ENCODE data around the gene MCM5. TPM values are rescaled to one million over a fixed set of nuclear protein-coding genes. Genes with fewer than 3 reads are reported as not detected.

MCM5 gene
- total and polyA plus RNA-seq, 4 donors: 6.7 to 104 (median 8.8) TPM

GRCh38 chr22:35378621-35379020, 21.3 kb upstream of the MCM5 start:
- Histone ChIP-seq H3K9ac (ENCODE audit: low read depth in 1 of 2, low read length in 2 of 2) (no peak overlapping the region), H3K27me3 (ENCODE audit: control insufficient read depth in 4 of 4, insufficient read depth in 4 of 4, low read length in 3 of 4) (no peaks in the 10 kb centered on the region), H3K4me1 (ENCODE audit: control insufficient read depth in 4 of 4, insufficient read depth in 4 of 4, low read length in 3 of 4) (peaks cover 9 to 41% (median 31%) of the 10 kb centered on the region in 4 donors), H3K4me3 (ENCODE audit: low read depth in 1 of 3, low read length in 3 of 3) (no peak overlapping the region), H3K9me3 (ENCODE audit: control insufficient read depth in 4 of 4, low read length in 3 of 4) (no peaks in the 10 kb centered on the region), H3K27ac (ENCODE audit: low read depth in 1 of 2, low read length in 2 of 2) (peak overlapping the region; percentile 13 to 25), H3K36me3 (ENCODE audit: control insufficient read depth in 4 of 4, insufficient read depth in 3 of 4, low read depth in 1 of 4, low read length in 3 of 4) (peaks cover 0 to 2% (median 0%) of the 10 kb centered on the region in 4 donors)
- no peak for TF ChIP-seq REST (IDR thresholded peaks at IDR 0.05)
- no peak for TF ChIP-seq HNF4G (IDR thresholded peaks at IDR 0.05)
- no peak for TF ChIP-seq ATF3 (IDR thresholded peaks at IDR 0.05)
- TF ChIP-seq RXRA (IDR thresholded peaks at IDR 0.05): peak in 1 of 2 donors; percentile 23
- TF ChIP-seq ZBTB33 (IDR thresholded peaks at IDR 0.05): no peak
- WGBS: 84% methylated on average over 3 of the region's 3 CpGs
- no peak for DNase-seq (ENCODE audit: low spot score)

- Histone ChIP-seq H3K9ac (ENCODE audit: low read depth in 1 of 2, low read length in 2 of 2) (no peak overlapping the region), H3K27ac (ENCODE audit: low read depth in 1 of 2, low read length in 2 of 2) (peak overlapping the region; percentile 65 to 70), H3K36me3 (ENCODE audit: control insufficient read depth in 4 of 4, insufficient read depth in 3 of 4, low read depth in 1 of 4, low read length in 3 of 4) (peaks cover 0 to 2% (median 0%) of the 10 kb centered on the region in 4 donors), H3K4me3 (ENCODE audit: low read depth in 1 of 3, low read length in 3 of 3) (no peak overlapping the region), H3K9me3 (ENCODE audit: control insufficient read depth in 4 of 4, low read length in 3 of 4) (no peaks in the 10 kb centered on the region), H3K27me3 (ENCODE audit: control insufficient read depth in 4 of 4, insufficient read depth in 4 of 4, low read length in 3 of 4) (no peaks in the 10 kb centered on the region), H3K4me1 (ENCODE audit: control insufficient read depth in 4 of 4, insufficient read depth in 4 of 4, low read length in 3 of 4) (peaks cover 14 to 48% (median 36%) of the 10 kb centered on the region in 4 donors)
- DNase-seq (ENCODE audit: low spot score): no peak
- 53% methylated on average over 10 of the region's 10 CpGs for WGBS
- TF ChIP-seq TAF1 (conservative IDR thresholded peaks at IDR 0.05) (no peak), ATF3 (IDR thresholded peaks at IDR 0.05) (peak; percentile 12), CTCF (IDR thresholded peaks at IDR 0.05; ENCODE audit: low read depth, low read length, missing input control) (no peak), HNF4A (conservative IDR thresholded peaks at IDR 0.05) (peak; percentile 58 to 78), EGR1 (IDR thresholded peaks at IDR 0.05; ENCODE audit: low read depth in 2 of 2) (no peak), RAD21 (IDR thresholded peaks at IDR 0.05) (no peak), FOXA2 (IDR thresholded peaks at IDR 0.05) (no peak), NR2F2 (IDR thresholded peaks at IDR 0.05) (peak; percentile 49), ZBTB33 (IDR thresholded peaks at IDR 0.05) (no peak), YY1 (IDR thresholded peaks at IDR 0.05) (no peak), HNF4G (IDR thresholded peaks at IDR 0.05) (peak; percentile 45), REST (IDR thresholded peaks at IDR 0.05) (no peak), SP1 (IDR thresholded peaks at IDR 0.05) (peak; percentile 70), JUND (IDR thresholded peaks at IDR 0.05) (no peak), FOXA1 (IDR thresholded peaks at IDR 0.05) (no peak)
Measured at GRCh38 chr22:35379146-35379993, 20.6 kb upstream of the MCM5 start.

All from liver (tissue), 9 donors.